HCT116 (cell line): Measurements from ENCODE around the gene LPAR1. TPM values are rescaled to one million over a fixed set of nuclear protein-coding genes. Genes with fewer than 3 reads are reported as not detected.

Experiments used
- ATAC-seq: fragments of 200-7000 bp; cut with Tn5 transposase; 2 replicates; pipeline ENCODE4 v1.9.1; 2020; ENCODE audit warnings: mild to moderate bottlenecking, moderate library complexity
- BruUV-seq: library from RNA; stranded (reverse); fragments of 400-500 nt; replicated peaks from 2 replicates; lab custom pipeline; 2021; lab: Mats Ljungman, UMichigan
- CTCF ChIA-PET: fragments of 300-600 bp; sonication (Branson Sonifier 250); formaldehyde crosslinking; loops from one replicate; lab custom pipeline; 2021; ENCODE audit warnings: antibody characterized with exemption; lab: Charles Lee
- POLR2A ChIA-PET: fragments of 300-600, 350-600 bp; sonication (Branson Sonifier 250); formaldehyde crosslinking; loops from one replicate; lab custom pipeline; 2021; ENCODE audit warnings: antibody characterized with exemption; lab: Charles Lee
- RAD21 ChIA-PET, 2 experiments: fragments of 300-600 bp; sonication (Branson Sonifier 250); formaldehyde crosslinking; loops; one replicate each; lab custom pipeline; 2023; ENCODE audit warnings: low total read pairs in 2 of 2; ENCODE audit not compliant: uncharacterized antibody in 2 of 2, unreplicated experiment in 2 of 2, low non-redundant PET in 1 of 2; lab: Charles Lee
- DNase-seq: peaks from one replicate; pipeline ENCODE4 v3.0.0-alpha.2; 2010; ENCODE audit warnings: low read depth, low spot score
- H2AFZ ChIP-seq: fragments of 200-600 bp; shearing (Covaris generic), sonication (generic); 2 replicates; pipeline ENCODE4 v1.6.1; 2017; ENCODE audit warnings: low read depth, mixed run types, mixed read lengths, antibody characterized with exemption, low read length; ENCODE audit not compliant: poor library complexity, severe bottlenecking
- H3K27ac ChIP-seq: 2 replicates; pipeline ENCODE4 v1.5.1; 2012; ENCODE audit warnings: low read depth, low read length
- H3K27me3 ChIP-seq: fragments of 200-600 bp; sonication (generic); 2 replicates; pipeline ENCODE4 v1.6.1; 2016; ENCODE audit warnings: mixed run types, low read length, mixed read lengths; ENCODE audit not compliant: insufficient read depth
- H3K36me3 ChIP-seq, 2 experiments: fragments of 200-500 bp in 1 of 2; fragments of 200-600 bp in 1 of 2; sonication (Bioruptor generic) in 1 of 2; sonication (generic) in 1 of 2; 2 replicates each; pipeline versions ENCODE4 v1.5.1 to v1.6.1; 2014 to 2016; ENCODE audit warnings: low read length in 2 of 2, inconsistent platforms in 1 of 2, mixed read lengths in 1 of 2, mixed run types in 1 of 2; ENCODE audit not compliant: insufficient read depth in 2 of 2, control insufficient read depth in 1 of 2
- H3K4me1 ChIP-seq, 2 experiments: fragments of 200-600 bp in 1 of 2; sonication (generic) in 1 of 2; 2 replicates each; pipeline versions ENCODE4 v1.5.1 to v1.6.1; 2012 to 2017; ENCODE audit warnings: low read length in 2 of 2, inconsistent platforms in 1 of 2, mild to moderate bottlenecking in 1 of 2, mixed read lengths in 1 of 2, mixed run types in 1 of 2, moderate library complexity in 1 of 2; ENCODE audit not compliant: insufficient read depth in 2 of 2, control insufficient read depth in 1 of 2
- H3K4me2 ChIP-seq: fragments of 200-600 bp; sonication (generic); 2 replicates; pipeline ENCODE4 v1.6.1; 2017; ENCODE audit warnings: mixed run types, low read length, mixed read lengths
- H3K4me3 ChIP-seq, 2 experiments: fragments of 200-600 bp in 1 of 2; sonication (generic) in 1 of 2; replicated peaks in 1 of 2; 2 replicates each; pipeline ENCODE4 v1.5.1; 2011 to 2016; ENCODE audit warnings: low read length in 2 of 2, control low read depth in 1 of 2, low read depth in 1 of 2, mild to moderate bottlenecking in 1 of 2, mixed read lengths in 1 of 2, mixed run types in 1 of 2
- H3K79me2 ChIP-seq: fragments of 200-600 bp; sonication (generic); 2 replicates; pipeline ENCODE4 v1.6.1; 2017; ENCODE audit warnings: mild to moderate bottlenecking, mixed run types, low read length, moderate library complexity, mixed read lengths; ENCODE audit not compliant: insufficient read depth
- H3K9ac ChIP-seq: fragments of 200-600 bp; sonication (generic); 2 replicates; pipeline ENCODE4 v1.6.1; 2016; ENCODE audit warnings: low read length, mixed read lengths
- H3K9me2 ChIP-seq: fragments of 200-600 bp; sonication (generic), shearing (Covaris generic); 2 replicates; pipeline ENCODE4 v1.6.1; 2017; ENCODE audit warnings: mixed run types, mild to moderate bottlenecking, moderate library complexity; ENCODE audit not compliant: insufficient read depth
- H3K9me3 ChIP-seq, 2 experiments: fragments of 200-500 bp in 1 of 2; fragments of 200-600 bp in 1 of 2; sonication (Bioruptor generic) in 1 of 2; sonication (generic) in 1 of 2; 2 replicates each; pipeline ENCODE4 v1.6.1; 2014 to 2017; ENCODE audit warnings: low read length in 2 of 2, mixed read lengths in 2 of 2, inconsistent platforms in 1 of 2, low read depth in 1 of 2, mild to moderate bottlenecking in 1 of 2, mixed run types in 1 of 2, moderate library complexity in 1 of 2; ENCODE audit not compliant: control insufficient read depth in 1 of 2, insufficient read depth in 1 of 2
- H4K20me1 ChIP-seq: fragments of 200-600 bp; sonication (generic), shearing (Covaris generic); 2 replicates; pipeline ENCODE4 v1.6.1; 2017; ENCODE audit warnings: mixed run types, mild to moderate bottlenecking, moderate library complexity; ENCODE audit not compliant: insufficient read depth
- ATF3 ChIP-seq: IDR thresholded peaks from 2 replicates; pipeline ENCODE4 v1.6.1; 2012
- CEBPB ChIP-seq: IDR thresholded peaks from 2 replicates; pipeline ENCODE4 v1.6.1; 2012; ENCODE audit warnings: low read depth
- EGR1 ChIP-seq: IDR thresholded peaks from 2 replicates; pipeline ENCODE4 v1.6.1; 2012; ENCODE audit warnings: low read depth
- FOSL1 ChIP-seq: IDR thresholded peaks from 2 replicates; pipeline ENCODE4 v1.6.1; 2012; ENCODE audit warnings: low read depth
- RAD21 ChIP-seq: IDR thresholded peaks from 2 replicates; pipeline ENCODE4 v1.6.1; 2012; ENCODE audit warnings: low read depth, mild to moderate bottlenecking
- SP1 ChIP-seq: IDR thresholded peaks from 2 replicates; pipeline ENCODE4 v1.6.1; 2012; ENCODE audit warnings: low read depth
- YY1 ChIP-seq: IDR thresholded peaks from 2 replicates; pipeline ENCODE4 v1.6.1; 2011; ENCODE audit warnings: low read length, low read depth, moderate library complexity, mild to moderate bottlenecking; ENCODE audit not compliant: insufficient replicate concordance; ENCODE audit errors: extremely low read depth
- ZBTB33 ChIP-seq: IDR thresholded peaks from 2 replicates; pipeline ENCODE4 v1.6.1; 2011; ENCODE audit warnings: mild to moderate bottlenecking, low read length, moderate library complexity; ENCODE audit not compliant: insufficient replicate concordance; ENCODE audit errors: extremely low read depth
- ZNF274 ChIP-seq: fragments of 200-500 bp; sonication (Bioruptor generic); IDR thresholded peaks from 2 replicates; pipeline ENCODE4 v1.6.1; 2014; ENCODE audit warnings: mild to moderate bottlenecking, low read depth, low read length, inconsistent platforms
- intact Hi-C: fragments of 100-400 bp; cut with micrococcal nuclease; formaldehyde crosslinking; loops from 2 replicates; pipeline ENCODE4 v1.10.0; 2022
- total RNA-seq: library from RNA; stranded (reverse); gene quantifications from one replicate; pipeline ENCODE4 v1.2.1, GENCODE V29; 2021; ENCODE audit not compliant: unreplicated experiment

LPAR1 gene
- total RNA-seq, 1 experiment from 2014 or later: 7.4 TPM

DNA sequence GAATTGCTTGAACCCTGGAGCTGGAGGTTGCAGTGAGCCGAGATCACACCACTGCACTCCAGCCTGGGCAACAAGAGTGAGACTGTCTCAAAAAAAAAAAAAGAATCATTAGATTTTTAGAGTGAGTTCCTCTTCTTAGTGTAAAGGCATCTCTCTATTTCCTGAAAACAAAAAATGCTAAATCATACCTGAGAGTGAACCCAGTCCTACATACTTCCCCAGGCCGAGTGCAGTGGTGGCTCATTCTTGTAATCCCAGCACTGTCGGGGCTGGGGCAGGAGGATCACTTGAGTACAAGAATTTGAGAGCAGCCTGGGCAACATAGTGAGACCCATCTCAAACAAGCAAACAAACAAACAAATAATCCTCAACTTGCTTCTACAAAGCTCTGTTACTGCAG lies 38.2 kb upstream of the LPAR1 start (continued):
- TF ChIP-seq ATF3 (no peak), YY1 (no peak), ZBTB33 (no peak), EGR1 (no peak), FOSL1 (no peak), CEBPB (no peak), SP1 (no peak), RAD21 (no peak)

GRCh38 chr9:111076042-111076441 lies 37.8 kb upstream of the LPAR1 start:
- TF ChIP-seq ZNF274: no peak
- no peak for TF ChIP-seq ZBTB33
- ATAC-seq: no peak
- DNase-seq: no peak
- no peak overlapping the region for H3K9ac ChIP-seq
- H3K27me3 ChIP-seq: no peaks in the 10 kb centered on the region
- H3K9me2 ChIP-seq: no peaks in the 10 kb centered on the region
- no peaks in the 10 kb centered on the region for H3K79me2 ChIP-seq
- no peak overlapping the region for H3K4me3 ChIP-seq
- ChIA-PET POLR2A (no interaction called here), CTCF (no interaction called here), RAD21 (no interaction called here)
- no peak overlapping the region for H3K4me2 ChIP-seq
- BruUV-seq: no TSS peak
- intact Hi-C loops: no loop called here
- no peaks in the 10 kb centered on the region for H3K4me1 ChIP-seq
- H3K36me3 ChIP-seq: no peaks in the 10 kb centered on the region
- H3K27ac ChIP-seq: no peak overlapping the region
- no peak overlapping the region for H2AFZ ChIP-seq
- no peaks in the 10 kb centered on the region for H4K20me1 ChIP-seq
- no peaks in the 10 kb centered on the region for H3K9me3 ChIP-seq
